Stimulated activated CD8-positive, alpha-beta memory T cell treated with anti-CD3 and anti-CD28 coated beads, Interleukin-15, amount 100 ng/mL, for 48 hours (primary cell): ENCODE data around the gene SYNGR1.
"Not testable (repeated sequence)": the region's sequence is repeated elsewhere in the genome, so short reads cannot be mapped to it uniquely, and the experiment has no call there.

Experiments used
- DNase-seq, 2 donors: peaks; one replicate each; pipeline ENCODE4 v3.0.0-alpha.2; 2020; ENCODE audit warnings: low read depth in 2 of 2

SYNGR1 gene

GRCh38 chr22:39351689-39352214 lies 2.0 kb downstream of the SYNGR1 start:
- DNase-seq: no peak

GRCh38 chr22:39352306-39352891 lies 2.6 kb downstream of the SYNGR1 start:
- no peak for DNase-seq

- DNase-seq: no peak
Observed at GRCh38 chr22:39353346-39353745, 3.6 kb downstream of the SYNGR1 start.

- no peak for DNase-seq
Observed at GRCh38 chr22:39355080-39355479, 5.3 kb downstream of the SYNGR1 start.

GRCh38 chr22:39355805-39356204 lies 6.0 kb downstream of the SYNGR1 start:
- DNase-seq: not testable (repeated sequence)

- DNase-seq: no peak
Observed at GRCh38 chr22:39356464-39356863, 6.7 kb downstream of the SYNGR1 start.

- not testable (repeated sequence) for DNase-seq
Observed at GRCh38 chr22:39357110-39358108, 7.6 kb downstream of the SYNGR1 start.

GRCh38 chr22:39358197-39358596 lies 8.4 kb downstream of the SYNGR1 start:
- not testable (repeated sequence) for DNase-seq

GRCh38 chr22:39359659-39360195 lies 9.9 kb downstream of the SYNGR1 start:
- no peak for DNase-seq

GRCh38 chr22:39360242-39360641 lies 10.5 kb downstream of the SYNGR1 start:
- no peak for DNase-seq

GRCh38 chr22:39360674-39361413 lies 11.1 kb downstream of the SYNGR1 start:
- DNase-seq: no peak

- DNase-seq: no peak
Observed at GRCh38 chr22:39361496-39361895, 11.7 kb downstream of the SYNGR1 start.

GRCh38 chr22:39362271-39362670 lies 12.5 kb downstream of the SYNGR1 start:
- no peak for DNase-seq

GRCh38 chr22:39362932-39363331 lies 13.1 kb downstream of the SYNGR1 start:
- DNase-seq: no peak

- no peak for DNase-seq
Observed at GRCh38 chr22:39363751-39364515, 14.1 kb downstream of the SYNGR1 start.

- DNase-seq: no peak
Observed at GRCh38 chr22:39364714-39365491, 15.1 kb downstream of the SYNGR1 start.

GRCh38 chr22:39365492-39365780 lies 15.6 kb downstream of the SYNGR1 start:
- no peak for DNase-seq

GRCh38 chr22:39367035-39367434 lies 17.2 kb downstream of the SYNGR1 start:
- DNase-seq: no peak

GRCh38 chr22:39368461-39368911 lies 18.7 kb downstream of the SYNGR1 start:
- DNase-seq: no peak

GRCh38 chr22:39369186-39369585 lies 19.4 kb downstream of the SYNGR1 start:
- no peak for DNase-seq
